K562 (cell line): ENCODE data around the gene HSPA1B. TPM values are rescaled to one million over a fixed set of nuclear protein-coding genes. Genes with fewer than 3 reads are reported as not detected.
"Not testable (repeated sequence)": the region's sequence is repeated elsewhere in the genome, so short reads cannot be mapped to it uniquely, and the experiment has no call there.

ENCODE experiments used
- ATAC-seq: fragments of 200-7000 bp; cut with Tn5 transposase; 3 replicates; pipeline ENCODE4 v1.9.1; 2020; ENCODE audit warnings: moderate library complexity
- BruUV-seq: library from RNA; stranded (reverse); fragments of 400-500 nt; replicated peaks from 2 replicates; lab custom pipeline; 2021; lab: Mats Ljungman, UMichigan
- CTCF ChIA-PET: fragments of 300-600 bp; formaldehyde crosslinking; extraction: SDS; loops from one replicate; lab custom pipeline; 2021; ENCODE audit warnings: low intra/inter-chr PET ratio; lab: Yijun Ruan, JAX
- POLR2A ChIA-PET: fragments of 300-600, 350-650 bp; sonication (Branson Sonifier 250); formaldehyde crosslinking; extraction: SDS; loops from one replicate; lab custom pipeline; 2021; ENCODE audit warnings: antibody characterized with exemption, inconsistent platforms; lab: Yijun Ruan, JAX
- DNase-seq, 4 experiments: peaks; one replicate each; pipeline versions ENCODE4 v3.0.0 to v3.0.0-alpha.2; 2011 to 2018; ENCODE audit warnings: low spot score in 3 of 4, mixed read lengths in 3 of 4; ENCODE audit errors: extremely low read depth in 1 of 4
- FAIRE-seq: peaks from 2 replicates; lab custom pipeline; 2011; peaks lifted over from hg19 to GRCh38; lab: Jason Lieb, UNC
- H2AFZ ChIP-seq: 2 replicates; pipeline ENCODE4 v1.6.0; 2011; ENCODE audit warnings: low read depth, low read length, control low read depth, inconsistent platforms
- H3K27ac ChIP-seq: fragments of 200-600 bp; 3 replicates; pipeline ENCODE4 v1.8.0; 2011; ENCODE audit warnings: low read depth, mild to moderate bottlenecking, control low read depth, inconsistent platforms, low read length, moderate library complexity, mixed read lengths; ENCODE audit errors: extremely low read depth
- H3K27me3 ChIP-seq, 2 experiments: fragments of 300-600 bp in 1 of 2; 2 replicates in 1 of 2; 3 replicates in 1 of 2; pipeline versions ENCODE4 v1.6.0 to v1.8.0; 2011; ENCODE audit warnings: inconsistent platforms in 2 of 2, low read length in 2 of 2, mild to moderate bottlenecking in 1 of 2, mixed read lengths in 1 of 2, moderate library complexity in 1 of 2; ENCODE audit not compliant: control insufficient read depth in 2 of 2, insufficient read depth in 2 of 2
- H3K36me3 ChIP-seq: fragments of 300-600 bp; 3 replicates; pipeline ENCODE4 v1.8.0; 2011; ENCODE audit warnings: mild to moderate bottlenecking, low read length, inconsistent platforms; ENCODE audit not compliant: control insufficient read depth, insufficient read depth
- H3K4me1 ChIP-seq, 2 experiments: fragments of 200-600 bp in 1 of 2; replicated peaks in 1 of 2; 2 replicates in 1 of 2; 3 replicates in 1 of 2; pipeline versions ENCODE4 v1.5.1 to v1.8.0; 2011; ENCODE audit warnings: inconsistent platforms in 2 of 2, low read length in 2 of 2, mild to moderate bottlenecking in 1 of 2, mixed read lengths in 1 of 2, moderate library complexity in 1 of 2; ENCODE audit not compliant: control insufficient read depth in 2 of 2, insufficient read depth in 2 of 2
- H3K4me2 ChIP-seq: 2 replicates; pipeline ENCODE4 v1.6.1; 2011; ENCODE audit warnings: low read length, control low read depth, inconsistent platforms, mixed read lengths; ENCODE audit not compliant: insufficient read depth
- H3K4me3 ChIP-seq: fragments of 200-600 bp; sonication (generic), shearing (Covaris generic); 2 replicates; pipeline ENCODE4 v1.5.1; 2016; ENCODE audit warnings: control low read depth, inconsistent platforms
- H3K79me2 ChIP-seq: fragments of 200-600 bp; 3 replicates; pipeline ENCODE4 v1.8.0; 2011; ENCODE audit warnings: low read length, inconsistent platforms; ENCODE audit not compliant: control insufficient read depth, insufficient read depth
- H3K9ac ChIP-seq, 2 experiments: 2 replicates each; pipeline versions ENCODE4 v1.6.0 to v1.6.1; 2011; ENCODE audit warnings: low read depth in 2 of 2, low read length in 2 of 2, control low read depth in 1 of 2, inconsistent platforms in 1 of 2, mild to moderate bottlenecking in 1 of 2, mixed read lengths in 1 of 2; ENCODE audit not compliant: insufficient read depth in 1 of 2
- H3K9me1 ChIP-seq: one replicate; pipeline ENCODE4 v1.6.0; 2011; ENCODE audit warnings: inconsistent platforms, mild to moderate bottlenecking, low read length, moderate library complexity; ENCODE audit not compliant: control insufficient read depth, insufficient read depth
- H3K9me3 ChIP-seq: replicated peaks from 2 replicates; pipeline ENCODE4 v1.5.1; 2011; ENCODE audit warnings: low read depth, low read length, inconsistent platforms; ENCODE audit not compliant: control insufficient read depth, insufficient read depth
- H4K20me1 ChIP-seq: replicated peaks from 2 replicates; pipeline ENCODE4 v1.6.1; 2011; ENCODE audit warnings: low read length, inconsistent platforms, mixed read lengths; ENCODE audit not compliant: control insufficient read depth, insufficient read depth
- AFF4 ChIP-seq: sonication (generic); formaldehyde crosslinking; IDR thresholded peaks from 2 replicates; pipeline ENCODE4 v1.8.0; 2023; ENCODE audit warnings: mild to moderate bottlenecking, missing genetic modification reagents
- CBX1 ChIP-seq: sonication (generic); IDR thresholded peaks from 2 replicates; pipeline ENCODE4 v1.6.1; 2016; ENCODE audit warnings: antibody characterized with exemption, low read depth, mild to moderate bottlenecking
- CXXC5 ChIP-seq: fragments of 250-450 bp; sonication (Bioruptor Pico); IDR thresholded peaks from 2 replicates; pipeline ENCODE4 v1.8.0; 2022; ENCODE audit warnings: inconsistent platforms, mild to moderate bottlenecking, moderate library complexity
- FOXK1 ChIP-seq: sonication (generic); formaldehyde crosslinking; IDR thresholded peaks from 2 replicates; pipeline ENCODE4 v1.8.0; 2022; ENCODE audit warnings: missing genetic modification reagents, mild to moderate bottlenecking, borderline replicate concordance
- JUNB ChIP-seq: fragments of 450-650 bp; formaldehyde crosslinking; conservative IDR thresholded peaks from 2 replicates; pipeline ENCODE4 v1.4.0; 2020; ENCODE audit warnings: mild to moderate bottlenecking
- KAT7 ChIP-seq: sonication (generic); formaldehyde crosslinking; IDR thresholded peaks from 2 replicates; pipeline ENCODE4 v1.8.0; 2022; ENCODE audit warnings: missing genetic modification reagents, mild to moderate bottlenecking, borderline replicate concordance
- MLX ChIP-seq, 2 experiments: fragments of 450-650 bp in 1 of 2; sonication (generic) in 1 of 2; formaldehyde crosslinking; conservative IDR thresholded peaks; 2 replicates each; pipeline versions ENCODE4 v1.4.0 to v1.8.1; 2020 to 2022; ENCODE audit warnings: mild to moderate bottlenecking in 1 of 2, missing genetic modification reagents in 1 of 2
- POLR3A ChIP-seq: IDR thresholded peaks from 2 replicates; pipeline ENCODE4 v1.6.1; 2011; ENCODE audit warnings: borderline replicate concordance, mild to moderate bottlenecking, moderate library complexity; ENCODE audit not compliant: insufficient read length, insufficient read depth; ENCODE audit errors: extremely low read depth
- RAD21 ChIP-seq, 2 experiments: fragments of 250-450 bp in 1 of 2; fragments of 450-650 bp in 1 of 2; sonication (Bioruptor Pico) in 1 of 2; formaldehyde crosslinking in 1 of 2; IDR thresholded peaks in 1 of 2; conservative IDR thresholded peaks in 1 of 2; 2 replicates each; pipeline versions ENCODE4 v1.4.0 to v1.8.0; 2020 to 2022; ENCODE audit warnings: mild to moderate bottlenecking in 2 of 2, moderate library complexity in 1 of 2
- TOE1 ChIP-seq, 2 experiments: fragments of 450-650 bp in 1 of 2; sonication (generic) in 1 of 2; formaldehyde crosslinking in 1 of 2; IDR thresholded peaks; 2 replicates each; pipeline versions ENCODE4 v1.7.1 to v1.8.0; 2016 to 2022; ENCODE audit warnings: borderline replicate concordance in 2 of 2, mild to moderate bottlenecking in 2 of 2, antibody characterized with exemption in 1 of 2, inconsistent platforms in 1 of 2, low read depth in 1 of 2, missing genetic modification reagents in 1 of 2, moderate library complexity in 1 of 2
- ZBED1 ChIP-seq: IDR thresholded peaks from 2 replicates; pipeline ENCODE4 v1.6.1; 2014
- ZNF436 ChIP-seq: fragments of 250-450, 450-650 bp; sonication (Bioruptor Pico); formaldehyde crosslinking; IDR thresholded peaks from 2 replicates; pipeline ENCODE4 v1.7.0; 2020; ENCODE audit warnings: mild to moderate bottlenecking
- WGBS: fragments of 100-300 bp; shearing (Covaris generic); methylation state at CpG from one replicate; pipeline ENCODE4 v1.1.6; 2016; ENCODE audit warnings: low coverage, mixed read lengths; ENCODE audit not compliant: insufficient coverage; ENCODE audit errors: missing lambda C conversion rate; 5-methylcytosine and 5-hydroxymethylcytosine counted together
- in situ Hi-C: fragments of 300-500 bp; cut with MboI; formaldehyde crosslinking; loops from 4 replicates; pipeline ENCODE4 v1.15.0; 2018; ENCODE audit warnings: inconsistent platforms, mixed read lengths
- intact Hi-C: fragments of 100-400 bp; cut with micrococcal nuclease; formaldehyde crosslinking; loops from 2 replicates; pipeline ENCODE4 v1.14.2; 2022
- polyA plus RNA-seq, 8 experiments: library from polyadenylated mRNA; depleted of rRNA in 4 of 8; stranded (reverse) in 5 of 8; unstranded in 3 of 8; fragments of >200 nt; fragmentation: Nextera tagmentation in 2 of 8; fragmentation: Illumina TruSeq in 1 of 8; extraction: Ambion mirVana in 2 of 8; extraction: Trizol in 1 of 8; gene quantifications; 2 replicates each; pipeline versions ENCODE4 v1.2.1 to v1.2.3, GENCODE V29; 2011 to 2014; ENCODE audit warnings: inconsistent platforms in 1 of 8, missing spikeins in 1 of 8
- total RNA-seq, 7 experiments: library from RNA; depleted of rRNA in 6 of 7; stranded (reverse); fragments of >200 nt in 6 of 7; fragmentation: Illumina TruSeq in 2 of 7; extraction: Trizol in 2 of 7; gene quantifications; 2 replicates each; pipeline versions ENCODE4 v1.2.1 to v1.2.3, GENCODE V29; 2011 to 2021; ENCODE audit warnings: low replicate concordance in 1 of 7
- TF ChIP-seq, protein P1 (sequence below): sonication (generic); formaldehyde crosslinking; IDR thresholded peaks from 2 replicates; pipeline ENCODE4 v1.8.0; 2022; ENCODE audit warnings: mild to moderate bottlenecking, missing genetic modification reagents

The HSPA1B gene
- total and polyA plus RNA-seq, 9 of the 15 experiments (the other 6 are each of a cell fraction or from before 2014, with no cell fraction given): 0.27 to 227 (median 51.2) TPM

- FAIRE-seq; H3K9me1 ChIP-seq; in situ Hi-C loops; CTCF ChIA-PET; ATAC-seq; intact Hi-C loops; BruUV-seq; H2AFZ ChIP-seq; H3K9me3 ChIP-seq; H3K27me3 ChIP-seq; DNase-seq; TF ChIP-seq TOE1 (IDR thresholded peaks at IDR 0.05; ENCODE audit: borderline replicate concordance): not testable (repeated sequence)
- Histone ChIP-seq H3K36me3 (peaks cover 23% of the 10 kb centered on the region), H3K27ac (peak overlapping the region; percentile 21; the same call in 2 of the 3 replicates), H3K4me2 (peak overlapping the region; percentile 89), H3K9ac (peak overlapping the region; percentile 53 to 82), H3K79me2 (peaks cover 68% of the 10 kb centered on the region), H3K4me1 (peaks cover 41 to 52% of the 10 kb centered on the region in 2 experiments), H3K4me3 (peak overlapping the region; percentile 54), H4K20me1 (peaks cover 16% of the 10 kb centered on the region)
- 3% methylated on average over 8 of the region's 8 CpGs for WGBS
- POLR2A ChIA-PET: interaction anchor here (0.5 to 1.9 kb wide), 17 partner anchors 9 to 267 kb away, joined by 3 to 20 read pairs (median 4); partner anchors contain the start of genes CLIC1, GPANK1, HSPA1B and LSM2
- TF ChIP-seq CBX1 (peak; percentile 30; the same call in 1 of the 2 replicates), MLX (CRISPR knock-in tag; conservative IDR thresholded peaks at IDR 0.05) (peak in 1 of 2 experiments; percentile 59; a peak in 1 of 4 replicates), KAT7 (CRISPR knock-in tag) (0 out of 2 replicates have a peak, but pooled peaks have one; percentile 42), ZNF436 (CRISPR knock-in tag) (peak; percentile 58; the same call in 1 of the 2 replicates), ZBED1 (peak; percentile 96; the same call in 1 of the 2 replicates), POLR3A (peak; percentile 40), JUNB (CRISPR knock-in tag) (peak; percentile 3; the same call in 1 of the 2 replicates), FOXK1 (CRISPR knock-in tag) (peak; percentile 77; the same call in 1 of the 2 replicates), AFF4 (peak; percentile 61; the same call in 1 of the 2 replicates), CXXC5 (CRISPR knock-in tag) (peak; percentile 26; the same call in 1 of the 2 replicates), TOE1 (CRISPR knock-in tag; IDR thresholded peaks at IDR 0.05; ENCODE audit: borderline replicate concordance, low read depth) (0 out of 2 replicates have a peak, but pooled peaks have one; percentile 63), RAD21 (CRISPR knock-in tag; conservative IDR thresholded peaks at IDR 0.05 in 1 of 2, IDR thresholded peaks at IDR 0.05 in 1 of 2) (peak in 1 of 2 experiments; percentile 12; a peak in 1 of 4 replicates)
- TF ChIP-seq, protein P1, sequence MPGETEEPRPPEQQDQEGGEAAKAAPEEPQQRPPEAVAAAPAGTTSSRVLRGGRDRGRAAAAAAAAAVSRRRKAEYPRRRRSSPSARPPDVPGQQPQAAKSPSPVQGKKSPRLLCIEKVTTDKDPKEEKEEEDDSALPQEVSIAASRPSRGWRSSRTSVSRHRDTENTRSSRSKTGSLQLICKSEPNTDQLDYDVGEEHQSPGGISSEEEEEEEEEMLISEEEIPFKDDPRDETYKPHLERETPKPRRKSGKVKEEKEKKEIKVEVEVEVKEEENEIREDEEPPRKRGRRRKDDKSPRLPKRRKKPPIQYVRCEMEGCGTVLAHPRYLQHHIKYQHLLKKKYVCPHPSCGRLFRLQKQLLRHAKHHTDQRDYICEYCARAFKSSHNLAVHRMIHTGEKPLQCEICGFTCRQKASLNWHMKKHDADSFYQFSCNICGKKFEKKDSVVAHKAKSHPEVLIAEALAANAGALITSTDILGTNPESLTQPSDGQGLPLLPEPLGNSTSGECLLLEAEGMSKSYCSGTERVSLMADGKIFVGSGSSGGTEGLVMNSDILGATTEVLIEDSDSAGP (CRISPR knock-in tag): 0 out of 2 replicates have a peak, but pooled peaks have one; percentile 56
These were observed 9.5 kb upstream of the HSPA1B start for GRCh38 chr6:31817929-31818511.
